Ovary (tissue), 3 donors: ENCODE results near the gene RTCA.

Source experiments
- EP300 ChIP-seq: sonication (generic); formaldehyde crosslinking; IDR thresholded peaks from one replicate; pipeline ENCODE4 v1.6.1; 2017; ENCODE audit warnings: antibody characterized with exemption
- POLR2A ChIP-seq: fragments of 450-650 bp; IDR thresholded peaks from one replicate; pipeline ENCODE4 v1.6.1; 2017; ENCODE audit warnings: antibody characterized with exemption, mild to moderate bottlenecking, moderate library complexity
- TF ChIP-seq, protein P1 (sequence below), 3 donors: fragments of 450-650 bp in 2 of 3; fragments of 200-600 bp in 1 of 3; IDR thresholded peaks; one replicate each; pipeline versions ENCODE4 v1.5.1 to v1.8.0; 2016 to 2022; ENCODE audit warnings: antibody characterized with exemption in 3 of 3, mild to moderate bottlenecking in 1 of 3
- donor health status: DM: no; HTN: no; CAD: no.

DNA sequence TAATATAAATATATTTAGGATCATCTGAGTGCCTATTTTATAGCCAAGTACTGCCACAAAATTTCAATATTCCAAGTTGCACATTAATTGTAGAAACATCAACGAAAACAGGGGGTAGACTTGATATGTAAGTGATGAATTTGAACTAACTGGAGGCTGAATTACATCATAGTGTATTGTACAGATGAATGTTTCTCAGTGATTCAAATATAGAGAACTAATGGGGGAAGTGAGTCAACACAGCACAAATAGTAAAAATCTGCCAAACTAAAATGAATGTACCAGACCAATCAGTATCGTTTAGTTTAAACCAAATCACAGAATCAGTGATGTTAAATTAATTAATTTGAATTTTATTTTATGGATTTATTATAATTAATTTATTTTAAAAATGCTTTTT, 42.8 kb downstream of the RTCA start:
- TF ChIP-seq, protein P1, sequence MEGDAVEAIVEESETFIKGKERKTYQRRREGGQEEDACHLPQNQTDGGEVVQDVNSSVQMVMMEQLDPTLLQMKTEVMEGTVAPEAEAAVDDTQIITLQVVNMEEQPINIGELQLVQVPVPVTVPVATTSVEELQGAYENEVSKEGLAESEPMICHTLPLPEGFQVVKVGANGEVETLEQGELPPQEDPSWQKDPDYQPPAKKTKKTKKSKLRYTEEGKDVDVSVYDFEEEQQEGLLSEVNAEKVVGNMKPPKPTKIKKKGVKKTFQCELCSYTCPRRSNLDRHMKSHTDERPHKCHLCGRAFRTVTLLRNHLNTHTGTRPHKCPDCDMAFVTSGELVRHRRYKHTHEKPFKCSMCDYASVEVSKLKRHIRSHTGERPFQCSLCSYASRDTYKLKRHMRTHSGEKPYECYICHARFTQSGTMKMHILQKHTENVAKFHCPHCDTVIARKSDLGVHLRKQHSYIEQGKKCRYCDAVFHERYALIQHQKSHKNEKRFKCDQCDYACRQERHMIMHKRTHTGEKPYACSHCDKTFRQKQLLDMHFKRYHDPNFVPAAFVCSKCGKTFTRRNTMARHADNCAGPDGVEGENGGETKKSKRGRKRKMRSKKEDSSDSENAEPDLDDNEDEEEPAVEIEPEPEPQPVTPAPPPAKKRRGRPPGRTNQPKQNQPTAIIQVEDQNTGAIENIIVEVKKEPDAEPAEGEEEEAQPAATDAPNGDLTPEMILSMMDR (IDR thresholded peaks at IDR 0.05), result no peak
- TF ChIP-seq POLR2A, result no peak
- TF ChIP-seq EP300, result no peak
